Non-pigmented ciliary epithelial cell (primary cell): Measurements from ENCODE around the gene COL19A1.

ENCODE experiments used
- DNase-seq: peaks from one replicate; pipeline ENCODE4 v3.0.0-alpha.2; 2010; ENCODE audit warnings: low read depth

Gene COL19A1

DNA sequence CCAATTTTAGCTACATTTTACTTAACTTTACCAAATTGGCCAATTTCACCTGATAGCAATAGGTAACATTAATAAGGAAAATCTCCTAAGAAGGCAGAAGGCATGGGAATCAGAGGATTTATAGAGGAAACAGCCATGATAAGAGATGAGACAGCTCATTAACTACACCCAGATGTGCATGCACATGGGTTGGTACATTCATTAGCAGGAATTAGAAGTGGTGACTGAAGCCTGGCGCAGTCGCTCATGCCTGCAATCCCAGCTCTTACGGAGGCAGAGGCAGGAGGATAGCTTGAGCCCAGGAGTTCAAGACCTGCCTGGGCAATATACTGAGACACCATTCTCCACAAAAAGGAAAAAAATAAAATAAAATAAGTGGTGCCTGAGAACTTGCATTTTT lies 263.0 kb downstream of the COL19A1 start:
- DNase-seq: no peak

DNA sequence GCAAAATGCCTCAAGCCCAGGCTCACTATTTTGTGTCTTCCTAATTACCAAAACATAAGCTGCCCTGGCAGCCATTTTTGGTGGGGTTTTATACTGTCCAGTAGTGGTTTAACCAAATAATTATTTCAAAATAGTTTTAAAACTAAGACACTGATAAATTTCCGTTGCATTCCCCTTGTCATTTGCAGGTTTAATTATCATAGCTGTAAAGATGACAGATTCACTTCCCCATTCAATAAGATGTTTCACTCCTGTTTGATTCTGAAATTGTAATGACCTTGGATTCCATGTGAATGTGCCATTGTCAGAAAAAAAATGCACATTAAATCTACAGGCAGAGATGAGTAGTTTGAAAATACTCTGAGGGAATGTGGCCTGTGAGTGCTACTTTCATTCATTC lies 264.5 kb downstream of the COL19A1 start:
- DNase-seq: no peak

DNA sequence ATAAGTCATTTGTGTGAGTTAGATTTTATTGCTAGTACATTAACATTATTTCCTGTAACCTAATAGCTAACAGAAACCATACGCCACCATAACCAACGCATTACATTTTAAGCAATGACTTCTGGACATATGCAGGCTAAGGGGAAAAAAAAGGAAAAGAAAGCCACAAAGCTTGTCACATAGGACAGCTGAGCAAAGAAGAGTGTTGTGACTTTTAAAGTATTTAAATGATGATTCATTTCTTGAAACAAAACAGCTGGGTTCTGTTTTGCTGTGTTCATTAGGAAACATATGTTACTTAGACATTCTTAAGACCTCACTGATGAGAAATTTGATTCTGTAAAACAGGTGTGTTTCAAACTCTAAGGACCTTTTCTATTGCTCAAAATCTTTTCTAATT lies 265.2 kb downstream of the COL19A1 start:
- no peak for DNase-seq

DNA sequence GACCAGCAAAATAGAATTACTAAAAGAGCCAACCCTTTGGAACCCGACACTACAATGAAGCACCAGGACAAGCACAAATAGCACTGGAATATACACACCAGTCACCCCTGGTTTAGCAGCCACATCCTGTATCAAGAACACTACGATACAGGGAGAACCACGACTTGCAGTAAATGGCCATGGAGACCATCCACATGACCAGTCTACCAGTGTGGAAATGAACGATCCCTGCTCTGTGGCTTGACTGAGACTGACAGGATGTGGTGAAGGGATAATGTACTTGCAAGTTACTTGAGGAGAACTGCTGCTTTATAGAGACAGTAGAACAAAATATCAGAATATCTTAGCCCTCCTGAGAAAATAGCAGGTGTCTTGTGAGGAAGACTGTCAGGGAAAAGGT lies 266.9 kb downstream of the COL19A1 start:
- DNase-seq: no peak

DNA sequence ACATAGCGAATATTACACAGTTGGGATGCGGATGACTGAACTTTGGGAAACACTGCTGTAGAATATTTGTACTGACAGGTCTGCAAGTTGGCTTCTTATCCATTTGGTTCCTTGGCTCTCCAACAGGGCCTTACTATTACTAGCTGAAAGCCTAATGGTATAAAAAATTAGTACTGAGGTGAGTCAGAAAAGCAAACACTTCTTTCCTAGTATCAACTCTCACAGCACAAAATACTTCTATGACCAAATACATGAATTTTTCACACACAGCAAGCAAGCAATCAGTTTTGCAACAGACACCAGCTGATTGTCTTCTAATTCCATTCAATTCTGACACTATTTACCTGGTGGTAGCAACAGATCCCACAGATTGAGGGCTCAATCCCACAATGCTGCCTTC lies 268.2 kb downstream of the COL19A1 start:
- no peak for DNase-seq

DNA sequence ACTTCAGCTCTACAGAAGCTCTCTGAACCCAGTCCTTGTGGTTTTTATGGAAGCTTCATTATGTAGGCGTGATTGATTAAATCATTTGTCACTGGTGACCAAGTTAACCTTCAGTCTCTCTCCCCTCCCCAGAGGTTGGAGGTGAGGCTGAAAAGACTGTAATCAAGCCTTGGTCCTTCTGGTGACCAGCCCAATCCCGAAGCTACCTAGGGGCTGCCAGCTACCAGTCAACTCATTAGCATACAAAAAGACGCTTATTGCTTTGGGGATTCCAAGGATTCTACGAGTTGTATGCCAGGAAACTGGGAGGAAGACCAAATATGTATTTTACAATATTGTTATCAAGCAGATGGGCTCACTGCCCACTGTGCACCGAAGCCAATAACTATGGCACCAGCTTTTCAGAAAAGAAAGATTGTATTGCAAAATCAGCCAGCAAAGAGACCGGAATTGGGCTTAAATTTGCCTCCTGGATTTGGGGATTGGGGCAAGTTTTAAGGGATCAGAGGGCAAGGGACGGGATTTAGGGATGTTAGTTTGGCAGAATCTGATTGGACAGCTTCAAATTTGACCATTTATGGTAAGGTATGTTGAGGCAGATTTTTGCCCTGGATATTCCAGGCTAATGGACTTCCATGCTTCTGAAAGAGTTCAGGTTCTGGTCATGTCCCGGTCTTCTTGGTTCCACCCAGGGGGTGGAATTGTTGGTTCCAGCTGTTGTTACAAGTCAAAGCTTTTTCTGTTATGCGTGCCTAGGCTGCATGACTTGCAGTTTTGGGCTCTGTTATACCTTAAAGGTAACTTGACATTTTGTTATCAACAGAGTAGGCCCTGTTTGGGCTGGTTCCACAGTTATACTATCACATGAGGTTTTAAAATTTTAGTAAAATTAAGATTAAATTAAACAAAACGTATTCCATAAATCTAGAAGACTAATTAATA lies 269.1 kb downstream of the COL19A1 start:
- DNase-seq: no peak

DNA sequence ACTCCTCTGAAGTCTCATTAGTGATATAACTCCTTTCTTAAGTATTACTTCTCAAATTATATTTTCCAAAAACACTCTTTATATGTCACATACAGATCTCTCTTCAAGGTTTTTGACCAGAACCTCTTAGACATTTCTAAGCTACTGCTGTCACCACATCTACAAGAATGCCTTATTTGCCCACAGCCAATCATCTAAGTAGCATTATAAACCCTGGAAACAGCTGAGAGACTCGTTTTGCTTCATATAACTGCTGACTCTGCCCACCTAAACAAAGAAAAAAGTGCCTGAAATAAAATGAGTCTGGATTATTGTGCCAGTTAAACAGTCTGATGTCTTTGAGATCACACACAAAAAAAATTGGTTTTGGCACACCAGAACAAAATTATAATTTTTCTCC lies 270.6 kb downstream of the COL19A1 start:
- DNase-seq: no peak

DNA sequence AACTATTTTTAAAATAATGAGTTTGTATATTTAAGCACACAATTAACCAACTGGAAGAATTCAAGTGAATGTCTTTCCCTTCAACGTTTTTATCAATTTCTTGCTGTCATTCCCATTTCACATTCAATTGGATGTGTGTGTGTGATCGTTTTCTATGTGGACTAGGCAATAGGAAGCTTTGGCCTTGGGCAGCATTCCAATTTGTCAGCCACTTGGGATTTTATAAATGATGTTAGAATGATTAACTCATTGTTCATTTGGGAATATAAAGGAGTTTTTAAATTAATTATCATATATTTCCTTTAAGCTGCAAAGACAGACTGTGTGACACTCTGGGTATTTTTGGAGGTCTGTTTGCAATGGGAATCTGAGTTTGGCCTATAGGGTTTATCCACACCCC lies 274.1 kb downstream of the COL19A1 start:
- DNase-seq: no peak

DNA sequence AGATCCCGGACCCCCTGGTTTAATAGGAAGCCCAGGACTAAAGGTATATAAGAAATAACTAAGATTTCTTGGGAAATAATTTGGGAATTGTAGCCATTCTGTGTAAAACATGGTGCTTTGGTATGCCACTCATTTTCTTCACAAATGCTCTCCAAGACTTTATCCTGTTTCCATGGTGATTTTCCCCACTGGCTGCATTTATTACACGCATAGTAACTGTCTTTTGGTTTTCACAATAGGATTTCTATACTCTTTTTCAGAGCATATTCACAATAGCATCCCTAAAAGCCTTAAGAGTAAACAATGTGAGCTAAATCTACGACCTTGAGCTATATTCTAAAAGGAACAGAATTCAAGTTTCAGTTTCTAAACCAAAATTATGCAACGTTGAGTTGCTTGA lies 275.7 kb downstream of the COL19A1 start:
- DNase-seq: no peak

DNA sequence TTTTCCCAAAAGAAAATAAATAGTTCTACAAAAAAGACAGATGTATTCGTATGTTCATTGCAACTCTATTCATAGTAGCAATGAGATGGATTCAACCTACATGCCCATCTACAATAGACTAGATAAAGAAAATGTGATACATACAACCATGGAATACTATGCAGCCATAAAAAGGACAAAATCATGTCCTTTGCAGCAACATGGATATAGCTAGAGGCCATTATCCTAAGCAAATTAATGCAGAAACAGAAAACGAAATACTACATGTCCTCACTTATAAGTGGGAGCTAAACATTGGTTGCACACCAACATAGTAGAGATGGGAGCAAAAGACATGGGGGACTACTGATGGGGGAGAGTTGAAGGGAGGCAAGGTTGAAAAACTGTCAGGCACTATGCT lies 278.8 kb downstream of the COL19A1 start:
- DNase-seq: no peak

DNA sequence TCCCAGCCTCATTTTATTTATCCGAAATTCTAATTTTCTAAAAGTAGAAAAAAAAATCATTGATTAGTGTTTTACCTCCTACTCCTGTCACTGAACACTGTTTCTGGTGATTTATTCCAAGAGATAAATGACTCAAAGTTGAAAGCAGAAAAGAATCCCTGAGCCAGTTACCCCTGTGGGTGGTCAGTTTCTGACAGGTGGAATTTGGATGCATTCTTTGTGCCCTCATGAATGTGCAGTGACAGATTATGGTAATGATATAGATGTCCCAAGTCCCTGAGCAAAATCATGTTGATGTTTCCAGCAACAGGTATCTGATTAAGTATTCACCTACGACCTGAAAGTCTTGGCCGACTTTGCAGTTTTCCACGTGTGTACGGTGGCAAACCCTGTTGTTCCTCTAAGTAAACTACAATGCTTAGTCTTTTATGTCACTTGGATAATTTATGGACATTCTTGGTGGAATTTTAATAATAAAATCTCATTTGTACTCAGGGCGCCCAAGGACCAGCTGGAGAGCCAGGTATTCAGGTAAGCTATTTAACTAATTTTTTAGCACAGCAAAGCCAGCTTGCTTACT lies 282.9 kb downstream of the COL19A1 start:
- no peak for DNase-seq

DNA sequence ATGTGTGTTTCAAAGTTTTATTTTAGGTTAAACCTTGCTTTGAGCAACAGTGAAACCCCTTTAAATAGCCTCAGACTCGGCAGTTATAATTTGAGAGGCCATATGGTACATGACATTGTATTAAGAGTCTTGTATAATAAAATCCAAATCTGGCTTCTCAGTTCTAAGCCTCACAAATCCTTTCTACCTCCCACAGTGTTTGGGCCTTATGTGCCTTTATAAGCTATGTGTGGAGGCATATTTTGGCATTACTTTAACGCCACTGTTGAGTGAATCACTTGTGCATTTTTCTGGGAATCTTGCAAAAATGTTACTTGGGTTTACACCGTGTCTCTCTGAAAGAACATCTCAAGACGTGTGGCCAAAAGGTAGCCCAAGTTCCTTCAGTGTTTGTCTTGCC lies 284.2 kb downstream of the COL19A1 start:
- no peak for DNase-seq

DNA sequence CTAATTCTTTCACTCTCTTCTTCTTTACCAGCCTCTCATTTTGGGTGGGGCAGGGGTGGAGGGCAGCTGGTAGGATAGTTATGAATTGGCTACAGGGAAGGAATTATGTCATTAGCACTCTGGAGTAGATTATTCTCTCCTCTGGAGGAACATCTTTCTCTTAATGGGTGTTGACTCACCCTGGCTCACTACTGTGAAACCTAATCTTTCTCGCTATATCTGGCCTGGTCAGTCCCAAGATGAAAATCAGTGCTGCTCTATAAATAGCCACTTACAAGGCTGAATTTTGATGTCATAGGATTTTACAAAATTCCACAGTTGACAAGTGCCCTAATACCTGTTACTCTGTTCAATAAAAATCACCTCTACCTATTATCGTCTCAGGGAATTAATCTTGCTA lies 285.3 kb downstream of the COL19A1 start:
- DNase-seq: no peak

DNA sequence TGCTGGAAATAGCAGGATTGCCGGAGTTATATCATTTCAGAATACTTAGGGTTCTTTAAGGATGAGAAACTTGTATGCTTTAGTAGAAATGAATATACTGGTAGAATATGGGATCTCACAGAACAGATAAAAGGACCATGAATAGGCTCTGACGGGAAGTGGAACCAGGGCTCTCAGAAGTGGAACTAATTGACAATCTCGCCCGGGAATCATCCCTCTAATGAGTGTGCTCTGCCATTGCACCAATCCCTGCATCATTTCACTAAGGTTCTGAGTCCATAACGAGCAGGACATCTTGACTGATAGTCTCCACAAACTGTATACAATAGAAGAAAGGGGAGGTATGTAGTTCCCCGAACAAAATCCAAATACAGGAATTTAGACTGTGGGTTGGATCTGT lies 286.4 kb downstream of the COL19A1 start:
- no peak for DNase-seq

DNA sequence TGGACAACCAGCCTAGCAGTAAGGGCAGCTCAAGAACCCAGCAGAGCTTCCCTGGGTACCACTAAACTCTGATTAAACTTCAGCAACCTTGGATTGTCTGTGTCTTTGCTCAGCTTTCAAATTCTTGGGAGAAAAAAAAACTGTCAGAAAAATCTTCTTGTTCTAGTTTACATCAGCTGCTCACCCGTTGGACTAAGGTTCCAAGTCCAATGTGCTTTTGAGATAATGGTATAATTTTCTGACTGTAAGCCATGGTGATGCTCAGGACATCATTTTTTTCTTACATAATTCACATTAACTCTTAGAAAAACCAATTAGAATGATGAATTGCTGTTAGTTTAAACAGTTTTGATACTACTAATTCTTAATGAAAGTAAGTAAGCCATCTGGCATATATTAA lies 290.7 kb downstream of the COL19A1 start:
- DNase-seq: no peak

DNA sequence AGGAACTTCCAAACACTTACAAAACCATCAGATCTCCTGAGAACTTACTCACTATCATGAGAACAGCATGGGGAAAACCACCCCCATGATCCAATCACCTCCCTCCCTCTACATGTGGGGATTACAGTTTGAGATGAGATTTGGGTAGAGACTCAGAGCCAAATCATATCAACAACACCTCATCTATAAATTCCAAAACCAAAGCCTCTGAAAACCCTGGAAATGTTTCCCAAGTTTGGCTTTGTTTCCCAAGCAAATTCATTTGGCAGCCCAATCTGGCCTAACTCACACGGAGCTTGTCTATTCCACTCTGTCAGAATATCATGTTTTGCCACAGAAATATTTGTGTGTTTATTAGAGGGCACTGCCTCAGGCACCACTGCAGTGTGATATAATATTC lies 293.9 kb downstream of the COL19A1 start:
- DNase-seq: no peak

DNA sequence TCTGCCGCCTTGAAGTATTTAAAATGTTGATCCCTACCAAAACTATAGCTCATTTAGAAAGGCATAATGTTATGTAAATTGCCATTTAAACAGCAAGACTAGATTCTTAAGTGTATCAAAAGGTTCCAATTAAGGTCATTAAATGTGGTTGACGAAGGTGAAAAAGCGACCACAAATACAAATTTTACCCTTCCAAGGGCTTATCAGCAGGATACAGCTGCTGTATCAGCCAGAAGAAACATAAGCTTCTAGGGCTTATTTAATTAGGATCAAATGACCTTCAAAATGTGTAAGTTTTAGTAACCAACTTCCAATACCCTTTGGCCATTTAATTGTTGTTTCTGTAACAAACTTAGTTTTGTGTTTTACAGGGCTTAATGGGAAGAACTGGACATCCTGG lies 296.6 kb downstream of the COL19A1 start:
- no peak for DNase-seq

DNA sequence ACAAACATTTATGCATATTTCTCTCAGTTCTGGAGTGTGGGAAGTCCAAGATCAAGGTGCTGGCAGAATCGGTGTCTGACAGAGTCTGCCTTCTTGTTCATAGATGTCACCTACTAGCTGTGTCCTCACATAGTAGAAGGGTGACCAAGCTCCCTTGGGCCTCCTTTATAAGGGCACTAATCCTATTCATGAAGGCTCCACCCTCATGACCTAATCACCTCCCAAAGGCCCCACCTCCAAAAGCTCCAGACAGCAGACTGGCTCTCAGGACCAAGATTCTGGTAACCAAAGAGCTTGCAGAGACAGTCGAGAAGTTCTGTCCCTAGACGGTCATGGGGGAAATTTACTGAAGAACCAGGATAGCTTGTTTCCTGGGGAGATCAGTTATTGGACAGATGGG lies 297.4 kb downstream of the COL19A1 start:
- DNase-seq: no peak

DNA sequence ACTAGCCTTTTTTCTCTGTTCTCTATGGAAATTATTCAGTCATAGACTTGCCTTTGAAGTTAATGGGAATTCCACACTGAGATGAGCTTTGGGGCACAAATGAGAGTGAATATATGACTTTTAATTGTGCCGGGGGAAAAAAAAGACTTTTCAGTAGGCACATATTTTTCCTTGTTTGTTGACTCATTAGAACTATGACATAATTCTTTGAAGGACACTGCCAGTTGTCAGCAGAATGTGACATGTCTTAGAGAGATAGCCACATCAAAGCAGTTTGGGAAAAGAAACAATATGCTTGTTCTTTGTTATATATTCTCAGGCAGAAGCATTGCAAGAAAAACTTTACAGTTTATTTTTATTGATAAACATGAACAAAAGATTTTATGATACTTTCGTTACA lies 298.2 kb downstream of the COL19A1 start:
- DNase-seq: no peak

DNA sequence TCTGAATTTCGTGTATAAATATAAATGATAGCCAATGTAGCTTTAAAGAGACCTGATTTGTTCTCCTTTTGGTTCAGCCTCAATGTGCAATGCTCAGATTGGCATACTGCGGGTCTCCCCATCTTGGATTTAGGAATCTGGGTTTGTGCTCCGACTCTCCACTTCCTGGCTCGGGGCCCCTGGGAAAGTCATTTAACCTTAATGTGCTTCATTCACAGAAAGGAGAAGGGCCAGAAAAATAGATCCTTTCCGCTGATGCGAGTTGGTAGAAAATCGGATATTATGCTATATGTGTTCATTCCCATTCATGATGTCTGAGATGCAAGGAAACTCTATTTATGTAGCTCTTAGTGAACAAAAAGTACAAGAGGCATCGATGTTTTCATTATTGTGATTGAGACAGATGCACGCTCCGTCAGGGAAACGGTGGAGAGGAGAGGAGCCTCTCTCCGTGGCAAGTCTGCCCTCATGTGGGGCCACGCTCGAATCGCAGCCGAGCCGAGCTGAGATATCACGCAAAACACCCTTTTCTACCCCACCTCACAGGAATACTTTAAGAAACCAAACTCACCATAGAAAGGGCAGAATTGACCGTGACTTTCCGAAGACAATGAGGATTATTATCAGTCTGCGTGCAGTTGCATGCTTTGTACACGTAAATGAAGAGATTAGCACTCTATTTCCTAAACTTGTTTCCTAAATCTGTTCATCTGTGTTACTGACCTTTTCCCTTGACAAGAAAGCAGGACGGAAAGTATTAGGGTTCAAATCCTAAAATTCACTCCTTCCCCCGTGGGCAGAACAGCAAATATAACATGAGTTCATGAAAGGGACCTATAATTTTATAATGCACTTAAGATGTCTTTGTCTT lies 300.0 kb downstream of the COL19A1 start:
- no peak for DNase-seq

DNA sequence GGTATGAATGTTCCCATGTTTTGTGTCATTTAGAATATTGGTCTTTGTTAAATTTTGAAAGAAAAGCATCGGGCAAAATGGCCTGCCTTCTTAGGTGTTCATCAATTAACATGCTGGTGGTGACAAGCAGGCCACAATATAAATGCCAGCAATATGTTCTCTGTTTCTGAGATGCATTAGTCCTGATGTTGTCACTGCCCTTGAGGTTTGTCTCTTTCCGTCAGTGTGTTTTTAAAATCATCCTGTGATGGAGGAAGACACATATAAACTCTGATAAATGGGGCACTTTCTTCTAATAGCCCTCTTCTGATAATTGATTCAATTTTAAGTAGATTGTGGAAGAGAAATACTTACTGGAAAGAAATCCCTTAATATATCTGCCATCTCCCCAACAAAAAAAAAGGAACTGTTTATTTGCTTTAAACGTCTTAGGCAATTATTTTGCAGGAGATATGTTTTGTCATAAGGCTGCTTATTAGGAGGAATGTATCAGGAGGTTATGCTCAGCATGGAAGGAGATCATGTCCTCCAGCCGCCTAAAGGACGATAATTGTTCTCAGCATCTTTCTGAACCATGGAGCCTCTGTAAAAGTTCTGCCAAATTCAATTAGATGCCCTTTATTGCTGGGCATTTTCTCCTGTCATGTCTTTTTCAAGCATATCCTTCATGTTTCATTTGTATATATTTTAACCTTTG lies 302.5 kb downstream of the COL19A1 start:
- DNase-seq: no peak

DNA sequence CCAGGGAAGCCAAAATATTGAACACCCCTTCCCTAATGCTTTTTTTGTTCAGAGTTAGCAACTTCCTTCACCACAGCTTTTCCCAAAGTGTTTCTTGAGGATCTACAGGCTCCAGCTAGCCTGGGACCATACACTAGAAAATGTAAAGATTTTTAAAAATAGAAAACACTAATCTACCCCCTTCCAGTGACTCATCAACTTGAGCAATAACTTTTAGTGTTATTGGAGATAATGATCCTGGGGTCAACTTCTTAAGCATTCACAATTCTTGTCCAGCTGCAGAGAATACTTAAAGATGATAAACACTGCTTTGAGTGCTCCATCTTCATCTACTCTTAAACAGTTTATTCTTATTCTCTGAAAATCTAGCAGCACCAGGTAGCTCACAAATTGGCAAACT lies 304.9 kb downstream of the COL19A1 start:
- no peak for DNase-seq
